A204.1 (cell line): ENCODE results near the gene LIPC.

Experiments used
- FAIRE-seq: peaks from 2 replicates; lab custom pipeline; 2012; peaks lifted over from hg19 to GRCh38; lab: Jason Lieb, UNC

Gene LIPC

GRCh38 chr15:58459045-58459444 lies 27.3 kb downstream of the LIPC start:
- FAIRE-seq: no peak

GRCh38 chr15:58459560-58459959 lies 27.8 kb downstream of the LIPC start:
- FAIRE-seq: no peak

GRCh38 chr15:58460116-58460790 lies 28.5 kb downstream of the LIPC start:
- no peak for FAIRE-seq

GRCh38 chr15:58460872-58461271 lies 29.1 kb downstream of the LIPC start:
- FAIRE-seq: no peak

- no peak for FAIRE-seq
These were observed 30.8 kb downstream of the LIPC start for GRCh38 chr15:58462547-58462946.

GRCh38 chr15:58462973-58463663 lies 31.3 kb downstream of the LIPC start:
- no peak for FAIRE-seq

GRCh38 chr15:58463815-58464650 lies 32.2 kb downstream of the LIPC start:
- no peak for FAIRE-seq

GRCh38 chr15:58465070-58465469 lies 33.3 kb downstream of the LIPC start:
- no peak for FAIRE-seq

GRCh38 chr15:58465866-58466517 lies 34.2 kb downstream of the LIPC start:
- no peak for FAIRE-seq

- FAIRE-seq: no peak
These were observed 34.8 kb downstream of the LIPC start for GRCh38 chr15:58466566-58466965.

GRCh38 chr15:58467121-58467721 lies 35.4 kb downstream of the LIPC start:
- no peak for FAIRE-seq

GRCh38 chr15:58467722-58468423 lies 36.1 kb downstream of the LIPC start:
- FAIRE-seq: no peak

- no peak for FAIRE-seq
These were observed 37.9 kb downstream of the LIPC start for GRCh38 chr15:58469432-58470353.

- FAIRE-seq: no peak
These were observed 39.6 kb downstream of the LIPC start for GRCh38 chr15:58471348-58471747.

- FAIRE-seq: no peak
These were observed 40.4 kb downstream of the LIPC start for GRCh38 chr15:58472221-58472620.

GRCh38 chr15:58472821-58473581 lies 41.2 kb downstream of the LIPC start:
- no peak for FAIRE-seq

- FAIRE-seq: no peak
These were observed 41.9 kb downstream of the LIPC start for GRCh38 chr15:58473724-58474123.

GRCh38 chr15:58474741-58475323 lies 43.0 kb downstream of the LIPC start:
- FAIRE-seq: no peak
